Astrocyte (in vitro differentiated cells and primary cell): Measurements from ENCODE around the gene TRPC5OS.

Source experiments
- CTCF ChIP-seq: IDR thresholded peaks from 2 replicates; pipeline ENCODE4 v1.5.1; 2011; ENCODE audit warnings: low read depth, mild to moderate bottlenecking, inconsistent platforms, low read length, moderate library complexity; ENCODE audit not compliant: insufficient read depth
- EZH2 ChIP-seq: IDR thresholded peaks from 2 replicates; pipeline ENCODE4 v1.6.1; 2012; ENCODE audit warnings: mild to moderate bottlenecking, low read length, inconsistent platforms; ENCODE audit not compliant: insufficient read depth

DNA sequence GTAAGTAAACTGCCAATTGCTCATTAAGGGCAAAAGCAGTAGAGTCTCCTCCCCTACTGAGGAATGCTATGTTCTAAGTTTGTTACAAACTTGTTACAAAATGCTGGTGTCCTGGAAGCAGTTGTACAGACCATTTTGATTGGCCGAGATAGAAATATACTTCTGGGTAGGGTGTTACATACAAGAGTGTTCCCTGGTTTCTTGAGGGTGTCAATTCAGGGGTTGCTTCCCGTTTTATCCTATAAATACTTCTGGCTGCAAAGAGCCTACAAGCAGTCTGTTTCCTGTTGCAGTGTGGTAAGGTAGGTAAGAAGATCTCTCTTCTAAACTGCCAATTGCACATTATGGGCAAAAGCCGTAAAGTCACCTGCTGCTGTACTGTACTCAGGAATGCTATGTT is 5.7 kb downstream of the TRPC5OS start:
- no peak for TF ChIP-seq CTCF
- TF ChIP-seq EZH2: no peak
